Daoy (cell line): Measurements from ENCODE around the gene CDH2. TPM values are rescaled to one million over a fixed set of nuclear protein-coding genes. Genes with fewer than 3 reads are reported as not detected.

Experiments
- DNase-seq: peaks from one replicate; pipeline ENCODE4 v3.0.0-alpha.2; 2015; ENCODE audit warnings: low read depth
- total RNA-seq: library from RNA; depleted of rRNA; stranded (reverse); fragments of >200 nt; shearing (Covaris generic); gene quantifications from 2 replicates; pipeline ENCODE4 v1.2.3, GENCODE V29; 2014

Gene CDH2
- total RNA-seq, 1 experiment from 2014 or later, result 90.6 TPM

DNA sequence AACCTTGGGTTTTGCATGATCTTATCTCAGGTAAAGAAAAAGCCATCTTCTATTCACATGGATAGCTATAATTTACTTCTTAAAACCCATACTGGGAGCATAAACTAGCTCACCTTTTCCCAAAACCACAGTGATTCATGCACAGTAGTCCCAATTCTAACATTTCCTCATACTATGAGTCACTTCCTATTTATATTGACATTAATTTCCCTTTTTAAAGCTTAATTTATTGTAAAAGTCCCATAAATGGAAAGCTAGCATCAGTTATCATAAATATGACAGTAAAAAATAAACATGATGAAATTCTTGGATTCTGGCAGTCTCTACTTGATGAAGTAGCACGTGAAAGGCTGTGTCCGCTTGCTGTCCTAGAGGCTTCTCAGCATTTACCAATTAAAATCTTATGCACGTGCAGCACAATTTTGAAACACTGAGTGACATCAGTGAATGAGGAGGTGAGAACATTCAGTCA, 180.1 kb downstream of the CDH2 start:
- peak; percentile 12 for DNase-seq

DNA sequence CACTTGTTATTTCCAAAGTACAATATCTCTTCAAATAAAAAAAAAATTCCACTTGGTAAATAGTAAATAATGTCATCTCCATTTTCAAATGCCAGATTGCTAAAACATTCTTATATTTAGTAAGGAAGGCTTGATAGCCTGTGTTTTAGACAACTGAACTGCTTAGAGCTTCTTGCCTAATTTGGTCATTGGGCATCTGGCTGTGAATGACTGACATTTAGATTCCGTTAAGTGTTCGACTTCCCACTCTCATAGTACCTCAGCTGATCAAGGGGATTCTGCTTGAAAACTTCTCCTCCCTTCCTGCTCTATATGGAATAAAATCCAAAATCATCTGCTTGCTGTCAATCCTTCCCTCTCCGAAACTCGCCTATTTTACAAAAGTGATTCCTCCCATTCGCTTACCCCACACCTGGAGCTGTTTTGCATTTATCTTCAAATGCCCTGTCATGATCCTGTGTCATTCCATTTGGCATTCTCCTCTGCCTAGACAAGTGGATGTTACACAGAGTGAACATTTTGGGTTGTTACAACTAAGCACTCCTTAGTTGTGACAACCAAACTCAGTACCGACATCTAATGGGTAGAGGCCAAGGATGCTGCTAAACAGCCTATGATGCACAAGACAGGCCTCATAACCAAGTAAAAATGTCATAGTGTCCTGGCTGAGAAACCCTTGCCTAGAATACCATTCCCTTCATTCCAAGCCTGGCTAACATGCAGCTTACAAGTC, 181.0 kb downstream of the CDH2 start:
- DNase-seq, result no peak

- no peak for DNase-seq
Measured at GRCh38 chr18:27994571-27994970, 182.4 kb downstream of the CDH2 start.

DNA sequence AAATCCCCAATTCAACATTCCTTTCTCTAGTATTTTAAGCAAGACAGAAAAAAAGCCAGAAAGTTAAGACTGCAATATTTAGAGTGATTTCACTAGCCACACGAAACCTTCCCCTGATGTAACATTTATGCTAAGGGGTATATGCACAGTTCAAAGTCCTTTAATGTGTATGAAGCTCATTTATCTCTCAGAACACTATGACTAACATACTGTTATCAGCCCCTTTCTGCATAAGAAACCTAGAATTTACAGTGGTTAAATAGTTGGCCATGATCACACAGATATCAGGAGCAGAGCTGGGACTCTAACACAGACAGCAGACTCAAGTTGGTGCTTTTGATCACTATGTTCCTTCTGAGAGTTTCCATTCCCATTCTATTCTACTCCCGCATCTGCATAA, 185.5 kb downstream of the CDH2 start:
- no peak for DNase-seq

- DNase-seq, result no peak
Measured at GRCh38 chr18:27985832-27986231, 191.1 kb downstream of the CDH2 start.

- DNase-seq, result no peak
Measured at GRCh38 chr18:27983780-27984179, 193.2 kb downstream of the CDH2 start.

DNA sequence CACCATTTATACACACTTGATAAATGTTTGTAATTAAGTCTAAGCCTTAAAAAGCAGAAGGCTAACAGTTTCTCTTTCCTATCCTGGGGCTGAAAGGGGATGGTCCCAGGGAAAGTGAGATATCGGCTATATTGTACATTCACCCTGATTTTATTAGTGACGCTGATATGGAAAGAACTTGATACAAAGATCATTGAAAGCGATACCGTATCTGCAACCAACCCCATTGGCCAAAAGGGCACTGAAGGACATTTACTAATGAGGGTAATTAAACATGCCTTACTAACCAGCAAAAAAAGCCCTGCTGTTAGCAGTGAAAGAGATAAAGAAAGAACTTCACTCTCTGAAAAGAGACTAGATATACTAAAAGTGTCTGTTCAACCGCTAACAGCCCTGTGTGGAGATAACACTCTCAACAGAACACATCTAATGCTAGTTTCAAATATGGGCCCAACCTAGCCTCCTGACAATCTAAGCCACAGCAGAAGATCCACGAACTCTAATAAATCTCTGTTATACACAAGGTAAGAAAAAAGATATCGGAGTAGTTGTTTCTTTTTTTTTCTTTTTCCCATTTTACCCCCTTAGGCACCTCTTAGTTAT, 200.0 kb downstream of the CDH2 start:
- DNase-seq, result no peak

DNA sequence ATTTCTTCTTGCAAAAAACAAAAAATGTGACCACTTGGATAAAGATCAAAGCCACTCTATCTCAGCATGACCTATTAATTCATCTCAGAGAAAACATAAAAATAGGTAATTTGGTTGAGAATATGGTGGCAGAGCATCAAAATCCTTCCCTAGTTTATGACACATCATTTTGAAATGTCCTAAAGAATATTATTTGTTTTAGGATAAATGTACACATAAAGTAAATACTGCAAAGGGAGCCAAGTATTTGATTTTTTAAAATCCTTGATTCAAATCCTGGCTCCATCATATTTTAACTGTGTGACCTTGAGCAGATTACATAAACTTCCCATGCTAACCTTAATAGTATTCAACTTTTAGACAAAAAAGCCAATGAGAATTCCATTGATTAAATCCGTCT, 206.6 kb downstream of the CDH2 start:
- no peak for DNase-seq

- no peak for DNase-seq
Measured at GRCh38 chr18:27969206-27969605, 207.7 kb downstream of the CDH2 start.

DNA sequence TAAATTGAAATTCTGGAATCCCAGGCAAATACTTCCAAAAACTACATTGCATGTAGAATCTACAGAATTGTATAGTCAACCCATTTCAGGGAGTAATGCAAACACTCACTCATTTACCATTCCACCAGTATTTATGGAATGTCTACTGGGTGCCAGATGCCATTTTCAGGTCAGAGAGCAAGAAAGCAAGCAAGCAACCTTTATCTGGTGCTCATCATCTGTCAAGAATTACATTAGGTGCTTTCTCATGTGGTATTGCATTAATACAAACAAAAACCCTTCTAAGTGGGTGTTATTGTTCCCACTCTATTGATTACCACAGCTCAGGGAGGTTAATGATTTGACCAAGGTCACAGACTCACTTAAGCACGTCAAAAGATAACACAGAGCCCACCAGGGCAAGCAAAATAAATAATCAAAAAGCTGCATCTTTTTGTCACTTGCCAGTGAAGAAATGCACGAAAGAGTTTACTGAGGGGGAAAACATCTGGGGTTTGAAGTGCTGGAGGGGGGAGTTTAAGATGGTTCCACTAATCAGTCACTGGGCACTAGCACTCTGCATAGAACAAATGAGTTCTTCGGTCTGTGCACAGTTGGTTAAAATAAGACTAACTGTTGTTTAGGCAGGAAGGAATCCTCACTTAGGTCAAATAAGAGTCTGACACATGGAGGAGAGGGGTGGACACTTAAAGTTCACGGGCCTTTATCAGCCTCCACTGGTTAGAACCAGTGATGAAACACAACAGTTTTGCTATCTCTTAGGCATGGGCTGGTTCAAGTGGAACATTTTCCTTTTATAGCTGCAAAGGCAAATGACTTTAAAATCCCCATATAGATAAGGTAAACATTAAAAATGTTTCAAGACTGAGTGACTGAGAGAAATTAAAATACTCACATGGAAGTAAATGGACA, 208.8 kb downstream of the CDH2 start:
- DNase-seq, result no peak

- DNase-seq, result no peak
Measured at GRCh38 chr18:27966881-27967280, 210.0 kb downstream of the CDH2 start.

- DNase-seq, result peak; percentile 22
Measured at GRCh38 chr18:27964811-27965210, 212.1 kb downstream of the CDH2 start.

- no peak for DNase-seq
Measured at GRCh38 chr18:27959101-27959500, 217.8 kb downstream of the CDH2 start.

GRCh38 chr18:27956001-27956640, 220.8 kb downstream of the CDH2 start:
- DNase-seq, result no peak

DNA sequence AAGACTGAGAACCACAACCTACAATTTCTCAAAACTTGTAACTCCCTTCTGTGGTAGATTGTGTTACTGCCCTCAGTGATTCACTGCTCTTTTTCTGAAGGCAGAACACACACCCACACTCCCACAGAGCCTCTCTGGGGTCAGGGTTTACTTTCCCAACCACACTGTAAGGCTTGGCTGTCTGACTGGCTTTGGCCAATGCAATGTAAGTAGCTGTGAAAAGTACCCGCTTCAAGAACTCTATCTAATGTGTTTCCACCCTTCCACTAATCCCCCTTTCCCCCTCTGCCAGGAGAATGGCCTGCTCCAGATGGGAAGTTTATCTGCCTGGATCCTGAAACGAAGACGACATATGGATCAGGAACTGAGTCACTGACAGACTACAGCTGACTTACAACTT, 222.7 kb downstream of the CDH2 start:
- DNase-seq, result peak; percentile 32

GRCh38 chr18:27952741-27953140, 224.2 kb downstream of the CDH2 start:
- no peak for DNase-seq

GRCh38 chr18:27950648-27951228, 226.2 kb downstream of the CDH2 start:
- DNase-seq, result no peak

DNA sequence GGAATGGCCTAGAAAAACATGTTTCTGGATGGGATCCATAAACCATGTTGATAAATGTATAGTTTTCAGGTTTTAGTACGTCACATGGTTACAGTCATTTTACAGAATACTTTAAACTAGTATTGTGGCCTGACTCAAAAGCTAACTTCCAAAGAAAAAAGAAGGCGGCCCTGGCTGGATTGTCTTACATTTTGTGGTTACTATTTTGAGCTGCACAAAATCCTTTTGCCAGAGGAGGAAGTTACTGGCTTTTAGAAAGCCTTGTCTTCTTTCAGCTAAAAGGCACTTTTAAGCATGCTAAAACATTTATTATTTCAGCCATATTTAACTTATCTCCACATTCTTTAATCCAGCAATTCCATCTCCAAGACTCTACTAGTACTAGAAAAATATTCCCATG, 227.9 kb downstream of the CDH2 start:
- DNase-seq, result no peak

- peak; percentile 47 for DNase-seq
Measured at GRCh38 chr18:27942706-27943105, 234.2 kb downstream of the CDH2 start.

GRCh38 chr18:27931535-27931934, 245.4 kb downstream of the CDH2 start:
- DNase-seq, result no peak

GRCh38 chr18:27922780-27923179, 254.2 kb downstream of the CDH2 start:
- no peak for DNase-seq
